ENCODE results near the gene HECTD2. TPM values are rescaled to one million over a fixed set of nuclear protein-coding genes. Genes with fewer than 3 reads are reported as not detected.

HECTD2 gene
- total and polyA plus RNA-seq, 9 of the 15 experiments (the other 6 are each of a cell fraction or from before 2014, with no cell fraction given) = 1.3 to 5.9 (median 3.9) TPM

GRCh38 chr10:91410638-91411371, 661 bp downstream of the HECTD2 start (continued):
- TF ChIP-seq, protein P1, sequence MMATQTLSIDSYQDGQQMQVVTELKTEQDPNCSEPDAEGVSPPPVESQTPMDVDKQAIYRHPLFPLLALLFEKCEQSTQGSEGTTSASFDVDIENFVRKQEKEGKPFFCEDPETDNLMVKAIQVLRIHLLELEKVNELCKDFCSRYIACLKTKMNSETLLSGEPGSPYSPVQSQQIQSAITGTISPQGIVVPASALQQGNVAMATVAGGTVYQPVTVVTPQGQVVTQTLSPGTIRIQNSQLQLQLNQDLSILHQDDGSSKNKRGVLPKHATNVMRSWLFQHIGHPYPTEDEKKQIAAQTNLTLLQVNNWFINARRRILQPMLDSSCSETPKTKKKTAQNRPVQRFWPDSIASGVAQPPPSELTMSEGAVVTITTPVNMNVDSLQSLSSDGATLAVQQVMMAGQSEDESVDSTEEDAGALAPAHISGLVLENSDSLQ (IDR thresholded peaks at IDR 0.05) = peak; percentile 56
- TF ChIP-seq JUND (IDR thresholded peaks at IDR 0.05; ENCODE audit: borderline replicate concordance, low read depth, low read length) (peak; percentile 60), JUND (tag; IDR thresholded peaks at IDR 0.05; ENCODE audit: borderline replicate concordance, low read depth, low read length) (0 out of 3 replicates have a peak, but pooled peaks have one; percentile 56), NFXL1 (CRISPR knock-in tag; IDR thresholded peaks at IDR 0.05) (no peak), GTF3C2 (IDR thresholded peaks at IDR 0.05; ENCODE audit: borderline replicate concordance, extremely low read depth, insufficient read length) (no peak), NCOA6 (IDR thresholded peaks at IDR 0.05) (0 out of 2 replicates have a peak, but pooled peaks have one; percentile 67), CBFA2T2 (conservative IDR thresholded peaks at IDR 0.05) (0 out of 2 replicates have a peak, but pooled peaks have one; percentile 28), BCL6 (CRISPR knock-in tag; IDR thresholded peaks at IDR 0.05) (no peak)

Data from K562 (cell line).